ENCODE data around the gene C1orf122.

The C1orf122 gene

GRCh38 chr1:37778654-37779053 lies 28.9 kb upstream of the C1orf122 start:
- DNase-seq (ENCODE audit: extremely low spot score) = no peak
- CTCF ChIA-PET = interaction anchor here (1.0 to 3.0 kb wide), 3 partner anchors 12 to 176 kb away, joined by 3 to 11 read pairs (median 3); no protein-coding TSS in a partner anchor
- POLR2A ChIA-PET = no interaction called here
- TF ChIP-seq CTCF (IDR thresholded peaks at IDR 0.05; ENCODE audit: control extremely low read depth, extremely low read depth, low read depth, missing control alignments) = no peak

- DNase-seq (ENCODE audit: extremely low spot score) = no peak
- ChIA-PET CTCF (interaction anchor here (1.0 kb wide), 2 partner anchors 11 to 12 kb away, joined by 3 to 4 read pairs; partner anchors contain the start of gene MANEAL), POLR2A (no interaction called here)
- no peak for TF ChIP-seq CTCF (IDR thresholded peaks at IDR 0.05; ENCODE audit: control extremely low read depth, extremely low read depth, low read depth, missing control alignments)
Measured at GRCh38 chr1:37782491-37782890, 25.1 kb upstream of the C1orf122 start.

GRCh38 chr1:37792943-37793686 lies 14.5 kb upstream of the C1orf122 start:
- TF ChIP-seq CTCF (IDR thresholded peaks at IDR 0.05; ENCODE audit: control extremely low read depth, extremely low read depth, low read depth, missing control alignments) = no peak
- DNase-seq (ENCODE audit: extremely low spot score) = no peak
- ChIA-PET CTCF (interaction anchor here (1.4 to 2.2 kb wide), 2 partner anchors 10 to 67 kb away, joined by 3 to 7 read pairs; partner anchors contain the start of gene MTF1), POLR2A (interaction anchor here (1.6 kb wide), 1 partner anchor 139 kb away, joined by 3 read pairs; no protein-coding TSS in a partner anchor)

- CTCF ChIA-PET = interaction anchor here (1.0 to 1.4 kb wide), 5 partner anchors 11 to 66 kb away, joined by 3 to 5 read pairs (median 4); partner anchors contain the start of genes C1orf122, MTF1 and YRDC
- POLR2A ChIA-PET = interaction anchor here (1.6 kb wide), 1 partner anchor 138 kb away, joined by 3 read pairs; no protein-coding TSS in a partner anchor
- DNase-seq (ENCODE audit: extremely low spot score) = peak; percentile 75
- no peak for TF ChIP-seq CTCF (IDR thresholded peaks at IDR 0.05; ENCODE audit: control extremely low read depth, extremely low read depth, low read depth, missing control alignments)
Measured at GRCh38 chr1:37793773-37794371, 13.7 kb upstream of the C1orf122 start, which contains the start of gene MANEAL. MANEAL (plus strand) TSS chr1:37793847; CDS start chr1:37794183, 336 bp downstream.

GRCh38 chr1:37794372-37795339 lies 12.9 kb upstream of the C1orf122 start:
- POLR2A ChIA-PET = interaction anchor here (1.6 kb wide), 1 partner anchor 137 kb away, joined by 3 read pairs; no protein-coding TSS in a partner anchor
- CTCF ChIA-PET = interaction anchor here (1.0 to 1.3 kb wide), 4 partner anchors 13 to 65 kb away, joined by 4 to 5 read pairs (median 4); partner anchors contain the start of genes C1orf122, MTF1 and YRDC
- TF ChIP-seq CTCF (IDR thresholded peaks at IDR 0.05; ENCODE audit: control extremely low read depth, extremely low read depth, low read depth, missing control alignments) = no peak
- no peak for DNase-seq (ENCODE audit: extremely low spot score)
